AG20443 (cell line): ENCODE results near the gene DMD.

Experiments used
- DNase-seq: peaks from one replicate; pipeline ENCODE4 v3.0.0; 2012; ENCODE audit warnings: low spot score, mixed read lengths

Gene DMD

DNA sequence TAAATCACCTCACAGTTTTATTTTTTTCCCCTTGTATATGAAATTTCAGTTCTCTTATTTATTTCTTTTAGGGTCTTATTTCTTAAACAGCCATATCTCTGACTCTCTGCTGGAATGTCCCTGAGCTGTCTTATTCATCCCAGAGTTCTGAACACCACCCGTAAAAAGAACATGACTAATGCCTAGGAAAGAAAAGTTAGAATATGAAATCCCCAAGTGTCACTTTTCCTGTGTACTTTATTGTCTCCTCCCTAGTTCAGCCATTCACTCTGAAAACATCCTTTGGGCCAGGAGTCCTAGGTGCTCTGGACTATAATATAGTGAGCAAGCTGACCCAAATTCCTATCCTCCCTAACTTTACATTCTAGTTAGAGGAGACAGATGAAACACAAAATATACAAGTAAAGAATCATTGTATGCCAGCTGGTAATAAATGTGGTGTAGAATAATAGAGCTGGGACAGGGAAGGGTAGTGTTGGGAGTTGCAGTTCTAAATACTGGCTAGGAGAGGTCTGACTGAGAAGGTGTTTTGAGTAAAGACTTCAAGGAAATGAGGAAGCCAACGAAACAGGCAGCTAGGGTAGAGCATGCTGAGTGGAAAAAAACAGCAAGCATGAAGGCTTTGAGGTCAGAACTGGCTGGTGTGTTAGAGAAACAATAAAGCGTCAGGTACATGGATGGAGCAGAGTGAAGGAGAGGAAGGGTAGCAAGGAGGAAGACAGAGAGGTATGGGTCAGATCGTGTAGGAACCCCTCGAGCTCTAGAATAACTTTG, 2098.9 kb downstream of the DMD start:
- DNase-seq: no peak

DNA sequence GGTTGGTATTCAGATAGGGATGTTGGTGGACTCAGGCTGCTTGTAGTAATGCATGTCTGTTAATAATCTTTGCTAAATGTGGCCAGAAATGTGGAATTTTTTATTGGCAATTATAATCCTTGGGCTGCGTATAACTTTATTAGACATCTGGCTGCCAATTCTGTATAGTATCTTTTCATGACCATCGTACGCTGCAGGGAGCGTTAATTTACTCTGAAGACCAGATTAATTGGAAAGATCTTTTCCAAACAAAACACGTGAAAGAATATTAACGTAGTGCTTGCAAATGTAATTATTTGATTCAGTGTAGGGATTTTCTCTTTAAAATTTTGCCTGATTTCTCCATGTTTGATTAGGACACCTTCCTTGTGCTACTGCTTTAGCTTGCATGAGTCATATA, 2100.7 kb downstream of the DMD start:
- no peak for DNase-seq

DNA sequence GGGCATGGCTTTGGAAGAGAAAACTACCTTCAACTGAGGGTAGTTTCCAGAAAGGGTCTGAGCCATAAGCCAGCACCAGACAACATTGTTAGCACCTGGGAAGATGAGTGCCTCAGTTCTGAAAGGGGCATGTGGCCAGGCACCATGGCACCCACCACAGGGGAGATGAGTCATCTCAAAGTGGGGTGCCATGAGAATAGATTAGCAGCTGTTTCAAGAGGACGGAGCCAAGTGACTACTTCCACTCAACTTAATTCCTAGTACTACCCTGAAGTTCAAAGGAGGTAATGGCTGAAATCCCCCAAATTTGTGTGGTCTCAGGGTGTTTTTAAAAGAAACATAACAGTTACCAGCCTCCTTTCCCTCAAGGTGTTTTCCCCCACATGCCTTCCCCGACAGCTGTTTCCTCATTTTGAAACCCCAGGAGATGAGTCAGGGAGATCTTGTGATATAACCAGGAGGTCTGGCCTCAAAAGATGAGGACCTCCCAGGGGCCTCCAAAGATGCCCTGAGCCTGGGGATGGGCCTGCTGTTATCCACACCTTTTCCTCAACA, 2111.7 kb downstream of the DMD start:
- no peak for DNase-seq

GRCh38 chrX:31098079-31098478, 2113.3 kb downstream of the DMD start:
- no peak for DNase-seq

- DNase-seq: no peak
Observed at GRCh38 chrX:31093639-31093975, 2117.7 kb downstream of the DMD start.

GRCh38 chrX:31092970-31093638, 2118.2 kb downstream of the DMD start:
- no peak for DNase-seq

GRCh38 chrX:31092476-31092875, 2118.9 kb downstream of the DMD start:
- DNase-seq: no peak

DNA sequence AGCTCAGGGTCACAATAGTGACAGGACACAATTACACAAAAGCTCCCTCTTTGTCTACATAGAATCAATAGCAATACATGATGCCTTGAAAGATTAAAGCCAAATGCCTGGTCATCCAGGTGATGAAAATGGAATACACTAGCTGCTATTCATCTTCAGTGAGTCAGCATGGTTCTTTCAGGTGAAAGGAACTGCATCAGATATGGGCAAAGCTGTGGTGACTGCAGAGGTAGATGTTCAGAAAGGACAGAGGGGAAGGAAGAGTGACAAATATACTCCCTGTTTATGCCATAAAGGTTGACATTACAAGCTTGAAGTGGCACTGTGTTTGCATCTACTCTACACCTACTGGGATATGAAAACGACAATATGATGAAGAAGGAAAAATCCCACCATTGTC, 2119.5 kb downstream of the DMD start:
- no peak for DNase-seq

GRCh38 chrX:31074522-31074921, 2136.8 kb downstream of the DMD start:
- DNase-seq: no peak

GRCh38 chrX:31071725-31072124, 2139.6 kb downstream of the DMD start, which contains the start of gene FTHL17:
FTHL17 (minus strand) TSS chrX:31072041; CDS start chrX:31071953, 88 bp downstream.
- no peak for DNase-seq

- DNase-seq: no peak
Observed at GRCh38 chrX:31071262-31071661, 2140.1 kb downstream of the DMD start.

- DNase-seq: no peak
Observed at GRCh38 chrX:31070057-31070468, 2141.3 kb downstream of the DMD start.
